ENCODE results near the gene SIX4.

The SIX4 gene

GRCh38 chr14:60723907-60724618 is at the start of gene SIX4:
TSS of gene SIX4 (minus strand) at chr14:60724351. CDS start at chr14:60724074, 277 bp downstream.
- peaks cover 15% of the 10 kb centered on the region for H3K4me1 ChIP-seq (ENCODE audit: control insufficient read depth, insufficient read depth, low read length)
- H3K36me3 ChIP-seq (ENCODE audit: control insufficient read depth in 2 of 2, insufficient read depth in 2 of 2, low read length in 2 of 2): peaks cover 0 to 2% of the 10 kb centered on the region in 2 donors
- H3K9me3 ChIP-seq (ENCODE audit: control insufficient read depth in 2 of 2, low read length in 2 of 2): no peaks in the 10 kb centered on the region
- peak within 1 kb of the TSS; percentile 82 to 96 for H3K4me3 ChIP-seq (ENCODE audit: low read length in 2 of 2)
- peak within 1 kb of the TSS; percentile 51 to 80 for H3K9ac ChIP-seq (ENCODE audit: low read length in 2 of 2)
- H3K27ac ChIP-seq (ENCODE audit: low read length): no peak within 1 kb of the TSS
- H3K27me3 ChIP-seq (ENCODE audit: control insufficient read depth in 1 of 2, insufficient read depth in 2 of 2, low read length in 2 of 2): peaks cover 6 to 18% of the 10 kb centered on the region in 2 donors

- no peaks in the 10 kb centered on the region for H3K36me3 ChIP-seq (ENCODE audit: control insufficient read depth in 2 of 2, insufficient read depth in 2 of 2, low read length in 2 of 2)
- no peak overlapping the region for H3K4me3 ChIP-seq (ENCODE audit: low read length in 2 of 2)
- H3K27ac ChIP-seq (ENCODE audit: low read length): no peak overlapping the region
- no peaks in the 10 kb centered on the region for H3K27me3 ChIP-seq (ENCODE audit: control insufficient read depth in 1 of 2, insufficient read depth in 2 of 2, low read length in 2 of 2)
- H3K9me3 ChIP-seq (ENCODE audit: control insufficient read depth in 2 of 2, low read length in 2 of 2): no peaks in the 10 kb centered on the region
- H3K4me1 ChIP-seq (ENCODE audit: control insufficient read depth, insufficient read depth, low read length): no peaks in the 10 kb centered on the region
- no peak overlapping the region for H3K9ac ChIP-seq (ENCODE audit: low read length in 2 of 2)
Measured at GRCh38 chr14:60773558-60773957, 49.4 kb upstream of the SIX4 start.

DNA sequence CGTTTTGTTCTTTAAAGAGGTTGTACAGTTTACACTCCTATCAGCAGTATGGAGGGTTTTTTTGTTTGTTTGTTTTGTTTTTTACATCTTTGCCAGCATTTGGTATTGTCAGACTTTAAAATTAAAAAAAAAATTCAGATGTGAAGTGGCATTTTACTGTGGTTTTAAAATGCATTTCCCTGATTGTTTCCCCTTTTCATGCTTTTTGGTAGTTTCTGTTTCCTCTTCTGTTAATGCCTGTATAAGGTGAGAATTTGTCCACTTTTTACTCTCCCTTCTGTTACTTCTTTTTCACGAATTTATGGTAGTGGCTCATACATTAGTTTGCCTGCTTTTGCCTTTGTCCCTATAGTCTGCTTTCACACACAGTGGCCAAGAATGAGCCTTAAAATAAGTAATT is 47.0 kb upstream of the SIX4 start:
- Histone ChIP-seq H3K36me3 (ENCODE audit: control insufficient read depth in 2 of 2, insufficient read depth in 2 of 2, low read length in 2 of 2) (no peaks in the 10 kb centered on the region), H3K9me3 (ENCODE audit: control insufficient read depth in 2 of 2, low read length in 2 of 2) (no peaks in the 10 kb centered on the region), H3K27me3 (ENCODE audit: control insufficient read depth in 1 of 2, insufficient read depth in 2 of 2, low read length in 2 of 2) (no peaks in the 10 kb centered on the region), H3K4me1 (ENCODE audit: control insufficient read depth, insufficient read depth, low read length) (no peaks in the 10 kb centered on the region), H3K27ac (ENCODE audit: low read length) (no peak overlapping the region), H3K9ac (ENCODE audit: low read length in 2 of 2) (no peak overlapping the region), H3K4me3 (ENCODE audit: low read length in 2 of 2) (no peak overlapping the region)

DNA sequence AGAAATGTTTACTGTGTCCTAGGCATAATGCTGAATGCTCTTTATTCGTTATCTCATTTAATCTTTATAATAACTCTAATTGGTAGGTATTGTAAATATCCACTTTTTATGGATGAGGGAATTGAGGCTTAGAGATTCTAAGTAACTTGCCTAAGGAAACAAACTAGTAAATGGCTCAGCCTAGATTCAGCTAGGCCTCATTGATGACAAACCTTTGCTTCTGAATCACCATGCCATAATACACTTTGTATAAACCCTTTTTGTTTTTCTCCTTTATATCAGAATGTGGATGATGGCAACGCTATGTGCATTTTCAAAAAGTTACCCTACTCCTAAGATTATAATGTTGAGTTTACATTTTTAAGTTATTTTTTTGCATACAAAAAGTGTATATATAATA is 44.5 kb upstream of the SIX4 start:
- H3K27me3 ChIP-seq (ENCODE audit: control insufficient read depth in 1 of 2, insufficient read depth in 2 of 2, low read length in 2 of 2): no peaks in the 10 kb centered on the region
- no peaks in the 10 kb centered on the region for H3K4me1 ChIP-seq (ENCODE audit: control insufficient read depth, insufficient read depth, low read length)
- no peaks in the 10 kb centered on the region for H3K9me3 ChIP-seq (ENCODE audit: control insufficient read depth in 2 of 2, low read length in 2 of 2)
- no peak overlapping the region for H3K9ac ChIP-seq (ENCODE audit: low read length in 2 of 2)
- H3K36me3 ChIP-seq (ENCODE audit: control insufficient read depth in 2 of 2, insufficient read depth in 2 of 2, low read length in 2 of 2): no peaks in the 10 kb centered on the region
- H3K4me3 ChIP-seq (ENCODE audit: low read length in 2 of 2): no peak overlapping the region
- H3K27ac ChIP-seq (ENCODE audit: low read length): no peak overlapping the region

DNA sequence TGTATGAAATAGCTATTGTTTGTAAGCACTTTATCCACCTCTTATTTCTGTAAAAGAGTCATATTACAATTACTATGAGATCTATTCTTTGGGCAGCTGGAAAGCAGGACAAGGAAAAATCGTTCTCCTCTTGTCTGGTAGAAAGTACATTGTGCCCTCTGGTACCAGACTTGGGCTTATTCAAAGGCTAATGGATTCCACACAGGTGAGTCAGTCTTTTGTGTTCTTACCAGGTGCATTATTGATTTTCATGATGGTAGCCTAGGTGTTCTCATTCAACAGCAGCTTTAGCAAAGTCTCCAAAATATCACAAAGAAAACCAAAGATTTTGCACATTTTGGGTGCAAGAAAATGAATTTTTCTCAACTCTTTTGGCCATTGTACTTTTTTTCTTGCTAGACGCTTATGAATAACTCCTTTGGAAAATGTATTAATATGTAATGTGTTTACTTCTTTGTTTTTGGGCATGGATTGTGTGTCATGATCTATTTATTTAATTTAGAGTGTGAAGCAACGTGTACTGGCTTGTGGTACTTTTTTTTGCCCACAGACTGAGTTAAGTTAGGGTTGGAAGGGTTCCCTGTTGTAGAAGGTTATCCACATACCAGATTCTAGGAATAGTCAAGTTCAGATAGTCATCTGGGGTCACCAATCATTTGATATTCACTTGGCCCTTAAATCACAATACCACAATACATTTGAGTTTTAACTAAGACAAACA is 36.7 kb upstream of the SIX4 start:
- Histone ChIP-seq H3K27me3 (ENCODE audit: control insufficient read depth in 1 of 2, insufficient read depth in 2 of 2, low read length in 2 of 2) (no peaks in the 10 kb centered on the region), H3K4me1 (ENCODE audit: control insufficient read depth, insufficient read depth, low read length) (no peaks in the 10 kb centered on the region), H3K27ac (ENCODE audit: low read length) (no peak overlapping the region), H3K36me3 (ENCODE audit: control insufficient read depth in 2 of 2, insufficient read depth in 2 of 2, low read length in 2 of 2) (no peaks in the 10 kb centered on the region), H3K9me3 (ENCODE audit: control insufficient read depth in 2 of 2, low read length in 2 of 2) (no peaks in the 10 kb centered on the region), H3K4me3 (ENCODE audit: low read length in 2 of 2) (no peak overlapping the region), H3K9ac (ENCODE audit: low read length in 2 of 2) (no peak overlapping the region)

DNA sequence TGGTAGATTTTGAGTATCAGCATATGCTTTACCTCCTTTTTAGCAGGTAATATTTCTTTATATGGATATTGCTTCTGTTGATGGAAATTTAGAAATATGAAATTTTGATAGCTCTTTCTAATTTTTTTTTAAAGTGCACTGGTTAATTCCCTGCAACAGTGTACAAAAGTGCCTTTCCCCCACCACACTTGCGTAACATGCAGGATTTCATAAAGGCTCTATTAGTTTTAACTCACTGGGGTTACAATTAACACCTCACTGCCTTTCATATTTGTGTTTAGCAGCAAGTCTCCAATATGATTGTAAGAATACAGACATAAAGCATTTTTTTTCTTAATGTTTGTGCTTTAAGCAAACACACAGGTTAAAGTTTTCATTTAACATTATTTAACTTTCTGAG is 36.1 kb upstream of the SIX4 start:
- no peak overlapping the region for H3K9ac ChIP-seq (ENCODE audit: low read length in 2 of 2)
- no peaks in the 10 kb centered on the region for H3K9me3 ChIP-seq (ENCODE audit: control insufficient read depth in 2 of 2, low read length in 2 of 2)
- no peaks in the 10 kb centered on the region for H3K36me3 ChIP-seq (ENCODE audit: control insufficient read depth in 2 of 2, insufficient read depth in 2 of 2, low read length in 2 of 2)
- no peaks in the 10 kb centered on the region for H3K4me1 ChIP-seq (ENCODE audit: control insufficient read depth, insufficient read depth, low read length)
- H3K27ac ChIP-seq (ENCODE audit: low read length): no peak overlapping the region
- no peaks in the 10 kb centered on the region for H3K27me3 ChIP-seq (ENCODE audit: control insufficient read depth in 1 of 2, insufficient read depth in 2 of 2, low read length in 2 of 2)
- H3K4me3 ChIP-seq (ENCODE audit: low read length in 2 of 2): no peak overlapping the region

DNA sequence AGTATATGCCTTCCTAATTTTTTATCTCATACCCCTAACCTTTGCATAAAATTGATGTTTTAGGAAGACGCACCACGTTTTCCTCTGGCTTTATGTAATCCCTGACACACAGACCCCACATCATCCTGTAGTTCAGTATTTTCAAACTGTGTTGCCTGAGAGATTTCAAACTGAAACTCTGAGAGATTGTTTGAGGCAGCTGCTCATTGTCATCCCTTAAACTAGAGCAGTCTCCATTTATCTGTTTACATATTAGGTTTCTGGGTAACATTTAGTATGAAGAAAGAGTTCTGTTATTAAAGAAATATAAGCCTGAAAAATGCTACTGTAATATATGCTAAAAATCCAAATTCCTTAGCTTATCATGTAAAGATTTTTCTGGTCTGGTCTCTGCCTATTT is 34.7 kb upstream of the SIX4 start:
- Histone ChIP-seq H3K9me3 (ENCODE audit: control insufficient read depth in 2 of 2, low read length in 2 of 2) (no peaks in the 10 kb centered on the region), H3K36me3 (ENCODE audit: control insufficient read depth in 2 of 2, insufficient read depth in 2 of 2, low read length in 2 of 2) (no peaks in the 10 kb centered on the region), H3K4me3 (ENCODE audit: low read length in 2 of 2) (no peak overlapping the region), H3K27ac (ENCODE audit: low read length) (no peak overlapping the region), H3K4me1 (ENCODE audit: control insufficient read depth, insufficient read depth, low read length) (no peaks in the 10 kb centered on the region), H3K27me3 (ENCODE audit: control insufficient read depth in 1 of 2, insufficient read depth in 2 of 2, low read length in 2 of 2) (no peaks in the 10 kb centered on the region), H3K9ac (ENCODE audit: low read length in 2 of 2) (no peak overlapping the region)

DNA sequence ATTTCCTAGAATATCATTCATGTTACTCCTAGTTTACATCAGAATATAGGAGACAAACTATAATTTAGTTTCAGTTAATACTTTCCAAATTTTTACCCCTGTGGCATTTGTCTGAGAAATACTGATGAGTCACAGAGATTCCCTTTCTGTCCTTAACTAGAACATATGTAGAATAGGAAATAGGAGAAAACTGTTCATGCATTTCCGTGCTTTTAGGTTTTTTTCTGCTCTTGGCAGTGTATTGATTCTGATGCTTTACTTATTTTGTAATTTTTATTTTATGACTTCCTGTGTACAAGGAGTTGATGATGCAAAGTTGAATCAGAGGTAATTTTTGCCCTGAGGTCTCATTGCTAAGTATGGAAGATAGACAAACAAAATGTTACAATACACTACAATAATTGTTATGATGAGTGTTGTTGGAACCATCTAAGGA is 33.4 kb upstream of the SIX4 start:
- Histone ChIP-seq H3K4me3 (ENCODE audit: low read length in 2 of 2) (no peak overlapping the region), H3K4me1 (ENCODE audit: control insufficient read depth, insufficient read depth, low read length) (no peaks in the 10 kb centered on the region), H3K36me3 (ENCODE audit: control insufficient read depth in 2 of 2, insufficient read depth in 2 of 2, low read length in 2 of 2) (no peaks in the 10 kb centered on the region), H3K27me3 (ENCODE audit: control insufficient read depth in 1 of 2, insufficient read depth in 2 of 2, low read length in 2 of 2) (no peaks in the 10 kb centered on the region), H3K9ac (ENCODE audit: low read length in 2 of 2) (no peak overlapping the region), H3K9me3 (ENCODE audit: control insufficient read depth in 2 of 2, low read length in 2 of 2) (no peaks in the 10 kb centered on the region), H3K27ac (ENCODE audit: low read length) (no peak overlapping the region)

DNA sequence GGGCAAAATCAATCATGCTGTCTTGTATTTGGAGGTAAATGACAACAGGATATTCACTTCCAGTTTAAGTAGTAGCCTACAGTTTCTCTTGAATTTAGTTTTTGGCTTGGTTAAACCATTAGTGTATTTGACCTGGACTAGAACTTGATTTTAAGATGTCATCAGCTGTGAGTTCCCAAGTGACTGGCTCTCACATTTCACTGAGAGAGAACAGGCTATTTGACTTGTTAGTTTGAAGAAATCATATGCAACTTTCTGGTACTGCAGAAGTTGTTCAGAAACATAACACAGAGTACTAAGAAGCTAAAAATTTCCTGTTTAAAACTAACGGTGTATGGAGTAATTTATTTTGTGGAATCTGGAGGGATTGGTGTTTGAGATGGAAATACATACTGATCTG is 32.7 kb upstream of the SIX4 start:
- H3K9me3 ChIP-seq (ENCODE audit: control insufficient read depth in 2 of 2, low read length in 2 of 2): no peaks in the 10 kb centered on the region
- no peaks in the 10 kb centered on the region for H3K27me3 ChIP-seq (ENCODE audit: control insufficient read depth in 1 of 2, insufficient read depth in 2 of 2, low read length in 2 of 2)
- no peaks in the 10 kb centered on the region for H3K4me1 ChIP-seq (ENCODE audit: control insufficient read depth, insufficient read depth, low read length)
- H3K36me3 ChIP-seq (ENCODE audit: control insufficient read depth in 2 of 2, insufficient read depth in 2 of 2, low read length in 2 of 2): no peaks in the 10 kb centered on the region
- no peak overlapping the region for H3K4me3 ChIP-seq (ENCODE audit: low read length in 2 of 2)
- no peak overlapping the region for H3K9ac ChIP-seq (ENCODE audit: low read length in 2 of 2)
- H3K27ac ChIP-seq (ENCODE audit: low read length): no peak overlapping the region

GRCh38 chr14:60753264-60754119 is 29.3 kb upstream of the SIX4 start:
- Histone ChIP-seq H3K4me1 (ENCODE audit: control insufficient read depth, insufficient read depth, low read length) (no peaks in the 10 kb centered on the region), H3K27ac (ENCODE audit: low read length) (no peak overlapping the region), H3K4me3 (ENCODE audit: low read length in 2 of 2) (no peak overlapping the region), H3K9ac (ENCODE audit: low read length in 2 of 2) (no peak overlapping the region), H3K27me3 (ENCODE audit: control insufficient read depth in 1 of 2, insufficient read depth in 2 of 2, low read length in 2 of 2) (no peaks in the 10 kb centered on the region), H3K9me3 (ENCODE audit: control insufficient read depth in 2 of 2, low read length in 2 of 2) (no peaks in the 10 kb centered on the region), H3K36me3 (ENCODE audit: control insufficient read depth in 2 of 2, insufficient read depth in 2 of 2, low read length in 2 of 2) (no peaks in the 10 kb centered on the region)
